ENCODE data around the gene OLA1. TPM values are rescaled to one million over a fixed set of nuclear protein-coding genes. Genes with fewer than 3 reads are reported as not detected.
"Not testable (repeated sequence)": the region's sequence is repeated elsewhere in the genome, so short reads cannot be mapped to it uniquely, and the experiment has no call there.

The OLA1 gene
- total RNA-seq, 4 donors from 2014 or later: 75.4 to 111 (median 92.8) TPM

DNA sequence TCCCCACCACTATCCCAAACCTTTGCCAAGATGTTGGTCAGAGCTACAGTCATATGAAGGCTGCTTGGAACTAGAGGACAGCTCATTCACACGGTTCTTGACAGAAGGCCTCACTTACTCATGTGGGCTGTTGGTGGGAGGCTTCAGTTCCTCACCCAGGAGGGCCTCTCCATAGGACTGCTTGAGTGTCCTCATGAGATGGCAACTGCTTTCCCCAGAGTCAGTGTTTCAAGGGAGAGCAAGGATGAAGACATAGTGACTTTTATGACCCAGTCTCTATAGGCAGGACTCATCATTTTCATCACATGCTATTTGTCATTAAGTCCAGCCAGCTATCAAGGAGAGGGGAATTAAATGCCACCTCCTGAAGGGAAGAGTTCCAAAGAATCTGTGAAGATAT lies 33.4 kb upstream of the OLA1 start:
- intact Hi-C loops (cut with DNase I; ENCODE audit: low total_unique reads) (no loop called here), in situ Hi-C loops (cut with MboI; ENCODE audit: low sequenced_read_pairs in 4 of 4) (no loop called here)
- TF ChIP-seq, protein P1, sequence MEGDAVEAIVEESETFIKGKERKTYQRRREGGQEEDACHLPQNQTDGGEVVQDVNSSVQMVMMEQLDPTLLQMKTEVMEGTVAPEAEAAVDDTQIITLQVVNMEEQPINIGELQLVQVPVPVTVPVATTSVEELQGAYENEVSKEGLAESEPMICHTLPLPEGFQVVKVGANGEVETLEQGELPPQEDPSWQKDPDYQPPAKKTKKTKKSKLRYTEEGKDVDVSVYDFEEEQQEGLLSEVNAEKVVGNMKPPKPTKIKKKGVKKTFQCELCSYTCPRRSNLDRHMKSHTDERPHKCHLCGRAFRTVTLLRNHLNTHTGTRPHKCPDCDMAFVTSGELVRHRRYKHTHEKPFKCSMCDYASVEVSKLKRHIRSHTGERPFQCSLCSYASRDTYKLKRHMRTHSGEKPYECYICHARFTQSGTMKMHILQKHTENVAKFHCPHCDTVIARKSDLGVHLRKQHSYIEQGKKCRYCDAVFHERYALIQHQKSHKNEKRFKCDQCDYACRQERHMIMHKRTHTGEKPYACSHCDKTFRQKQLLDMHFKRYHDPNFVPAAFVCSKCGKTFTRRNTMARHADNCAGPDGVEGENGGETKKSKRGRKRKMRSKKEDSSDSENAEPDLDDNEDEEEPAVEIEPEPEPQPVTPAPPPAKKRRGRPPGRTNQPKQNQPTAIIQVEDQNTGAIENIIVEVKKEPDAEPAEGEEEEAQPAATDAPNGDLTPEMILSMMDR (IDR thresholded peaks at IDR 0.05 in 4 of 5, conservative IDR thresholded peaks at IDR 0.05 in 1 of 5): no peak
- no peak for TF ChIP-seq POLR2A (IDR thresholded peaks at IDR 0.05)
- H3K36me3 ChIP-seq: no peaks in the 10 kb centered on the region
- no peaks in the 10 kb centered on the region for H3K27me3 ChIP-seq
- H3K4me3 ChIP-seq: no peak overlapping the region
- H3K4me1 ChIP-seq: no peaks in the 10 kb centered on the region
- H3K27ac ChIP-seq: no peak overlapping the region
- no peaks in the 10 kb centered on the region for H3K9me3 ChIP-seq
- no peak for ATAC-seq
- DNase-seq: no peak

DNA sequence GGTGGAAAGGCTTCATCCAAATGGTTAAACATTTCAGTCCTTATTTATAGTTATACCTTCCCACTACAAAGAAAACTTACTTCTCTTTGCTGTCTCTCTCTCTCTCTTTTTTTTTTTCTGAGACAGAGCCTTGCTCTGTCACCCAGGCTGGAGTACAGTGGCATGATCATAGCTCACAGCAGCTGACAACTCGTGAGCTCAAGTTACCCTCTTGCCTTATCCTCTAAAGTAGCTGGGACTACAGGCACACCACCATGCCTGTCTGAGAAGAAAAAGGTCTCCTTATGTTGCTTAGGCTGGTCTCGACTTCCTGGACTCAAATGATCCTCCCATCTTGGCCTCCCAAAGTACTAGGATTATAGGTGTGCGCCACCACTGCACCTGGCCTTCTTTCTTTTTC lies 32.3 kb upstream of the OLA1 start:
- Histone ChIP-seq H3K27me3 (no peaks in the 10 kb centered on the region), H3K4me1 (no peaks in the 10 kb centered on the region), H3K9me3 (no peaks in the 10 kb centered on the region), H3K36me3 (no peaks in the 10 kb centered on the region), H3K4me3 (no peak overlapping the region), H3K27ac (no peak overlapping the region)
- in situ Hi-C loops (cut with MboI; ENCODE audit: low sequenced_read_pairs in 4 of 4): no loop called here
- no peak for DNase-seq
- intact Hi-C loops (cut with DNase I; ENCODE audit: low total_unique reads): no loop called here
- no peak for ATAC-seq
- TF ChIP-seq, protein P1 (IDR thresholded peaks at IDR 0.05 in 4 of 5, conservative IDR thresholded peaks at IDR 0.05 in 1 of 5): no peak
- TF ChIP-seq POLR2A (IDR thresholded peaks at IDR 0.05): no peak

DNA sequence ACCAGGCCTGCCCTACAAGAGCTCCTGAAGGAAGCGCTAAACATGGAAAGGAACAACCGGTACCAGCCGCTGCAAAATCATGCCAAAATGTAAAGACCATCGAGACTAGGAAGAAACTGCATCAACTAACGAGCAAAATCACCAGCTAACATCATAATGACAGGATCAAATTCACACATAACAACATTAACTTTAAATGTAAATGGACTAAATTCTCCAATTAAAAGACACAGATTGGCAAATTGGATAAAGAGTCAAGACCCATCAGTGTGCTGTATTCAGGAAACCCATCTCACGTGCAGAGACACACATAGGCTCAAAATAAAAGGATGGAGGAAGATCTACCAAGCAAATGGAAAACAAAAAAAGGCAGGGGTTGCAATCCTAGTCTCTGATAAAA lies 21.9 kb upstream of the OLA1 start:
- H3K36me3 ChIP-seq; H3K27me3 ChIP-seq; intact Hi-C loops (cut with DNase I; ENCODE audit: low total_unique reads); in situ Hi-C loops (cut with MboI; ENCODE audit: low sequenced_read_pairs in 4 of 4); DNase-seq; H3K27ac ChIP-seq; H3K9me3 ChIP-seq; H3K4me1 ChIP-seq; ATAC-seq; H3K4me3 ChIP-seq: not testable (repeated sequence)

DNA sequence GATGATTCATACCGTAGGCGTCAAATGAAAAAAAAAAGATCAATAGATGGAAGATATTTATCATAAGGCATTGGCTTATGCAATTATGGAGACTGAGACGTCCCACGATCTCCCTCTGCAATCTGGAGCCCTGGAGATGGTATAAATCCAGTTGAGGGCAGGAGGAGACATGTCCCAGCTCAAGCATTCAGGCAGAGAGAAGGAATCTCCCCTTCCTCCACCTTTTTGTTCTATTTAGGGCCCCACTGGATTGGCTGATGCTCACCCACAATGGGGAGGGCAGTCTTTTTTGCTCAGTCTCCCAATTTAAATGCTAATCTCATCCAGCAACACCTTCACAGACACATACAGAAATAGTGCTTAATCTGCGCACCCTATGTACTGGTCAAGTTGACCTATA lies 18.0 kb upstream of the OLA1 start:
- intact Hi-C loops (cut with DNase I; ENCODE audit: low total_unique reads): no loop called here
- TF ChIP-seq, protein P1 (IDR thresholded peaks at IDR 0.05 in 4 of 5, conservative IDR thresholded peaks at IDR 0.05 in 1 of 5): no peak
- no peak for TF ChIP-seq POLR2A (IDR thresholded peaks at IDR 0.05)
- Histone ChIP-seq H3K36me3 (no peaks in the 10 kb centered on the region), H3K9me3 (no peaks in the 10 kb centered on the region), H3K27me3 (no peaks in the 10 kb centered on the region), H3K27ac (no peak overlapping the region), H3K4me3 (no peak overlapping the region), H3K4me1 (no peaks in the 10 kb centered on the region)
- no peak for DNase-seq
- no peak for ATAC-seq
- in situ Hi-C loops (cut with MboI; ENCODE audit: low sequenced_read_pairs in 4 of 4): no loop called here

DNA sequence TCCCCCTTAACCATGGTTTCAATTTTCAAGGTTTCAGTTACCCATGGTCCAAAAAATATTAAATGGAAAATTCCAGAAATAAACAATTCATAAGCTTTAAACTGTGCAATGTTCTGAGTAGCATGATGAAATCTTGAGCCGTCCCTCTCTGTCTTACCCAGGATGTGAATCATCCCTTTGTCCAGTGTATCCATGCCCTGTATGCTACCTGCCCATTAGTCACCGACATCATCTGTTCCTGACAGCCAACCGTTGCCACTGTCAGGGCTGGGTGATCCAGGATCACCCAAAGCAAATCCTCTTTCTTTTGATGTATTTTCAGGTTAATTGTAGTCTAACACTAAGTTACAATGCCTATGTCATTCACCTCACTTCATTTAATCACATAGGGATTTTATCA lies 15.7 kb upstream of the OLA1 start:
- Histone ChIP-seq H3K36me3 (no peaks in the 10 kb centered on the region), H3K9me3 (no peaks in the 10 kb centered on the region), H3K4me3 (no peak overlapping the region), H3K27me3 (no peaks in the 10 kb centered on the region), H3K4me1 (no peaks in the 10 kb centered on the region), H3K27ac (no peak overlapping the region)
- TF ChIP-seq, protein P1 (IDR thresholded peaks at IDR 0.05 in 4 of 5, conservative IDR thresholded peaks at IDR 0.05 in 1 of 5): no peak
- TF ChIP-seq POLR2A (IDR thresholded peaks at IDR 0.05): no peak
- in situ Hi-C loops (cut with MboI; ENCODE audit: low sequenced_read_pairs in 4 of 4): no loop called here
- DNase-seq (no peak), ATAC-seq (no peak)
- intact Hi-C loops (cut with DNase I; ENCODE audit: low total_unique reads): no loop called here
